Measurements from ENCODE around the gene DISC1. TPM values are rescaled to one million over a fixed set of nuclear protein-coding genes. Genes with fewer than 3 reads are reported as not detected.

The DISC1 gene
- total RNA-seq, 1 experiment from 2014 or later: 1.8 TPM

DNA sequence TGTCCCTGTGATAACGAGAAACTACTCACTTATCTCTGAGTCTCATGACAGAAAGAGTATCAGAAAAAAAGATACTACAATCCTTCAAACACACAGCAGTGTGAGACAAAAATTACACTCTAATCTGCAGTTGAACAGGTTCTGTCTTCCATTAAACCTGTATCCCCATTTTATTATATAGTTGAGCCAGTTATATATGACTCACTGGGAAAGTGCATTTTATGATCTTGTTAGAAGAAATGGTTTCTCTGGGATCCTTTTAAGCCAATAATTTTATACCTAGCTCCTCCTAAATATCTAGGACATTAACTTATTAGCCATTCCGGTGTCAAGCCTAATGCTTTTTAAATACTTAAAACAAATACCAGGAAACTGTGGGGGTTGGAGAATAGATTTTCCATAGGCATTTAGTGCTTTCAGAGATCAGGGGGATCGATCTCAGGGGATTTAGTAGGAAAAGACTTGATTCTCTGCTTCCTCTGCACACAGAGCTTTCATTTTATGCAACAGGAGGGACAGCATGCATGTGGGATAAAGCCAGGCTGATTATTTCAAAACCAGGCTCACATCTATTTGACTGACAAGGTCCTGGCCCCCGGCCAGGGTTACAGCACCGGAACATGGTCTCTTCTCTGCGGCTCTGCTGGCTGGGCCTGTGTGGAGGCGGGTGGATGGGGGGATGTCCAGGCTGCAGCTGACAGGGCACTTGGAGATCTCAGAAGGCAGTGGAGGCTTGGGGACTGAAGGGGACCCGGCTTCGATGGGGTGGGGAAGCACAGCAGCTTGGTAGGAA, 310.6 kb downstream of the DISC1 start:
- Histone ChIP-seq H3K4me3 (replicated peaks in 1 of 2; ENCODE audit: low read depth in 1 of 2, low read length in 2 of 2) (no peak overlapping the region), H3K9me2 (ENCODE audit: insufficient read depth) (no peaks in the 10 kb centered on the region), H3K27ac (ENCODE audit: low read depth, low read length) (no peak overlapping the region), H3K9ac (ENCODE audit: low read length) (no peak overlapping the region), H2AFZ (ENCODE audit: low read depth, low read length, poor library complexity, severe bottlenecking) (no peak overlapping the region), H3K4me1 (ENCODE audit: control insufficient read depth in 1 of 2, insufficient read depth in 2 of 2, low read length in 2 of 2) (no peaks in the 10 kb centered on the region), H3K79me2 (ENCODE audit: insufficient read depth, low read length) (no peaks in the 10 kb centered on the region), H3K36me3 (ENCODE audit: control insufficient read depth in 1 of 2, insufficient read depth in 2 of 2, low read length in 2 of 2) (no peaks in the 10 kb centered on the region), H3K4me2 (ENCODE audit: low read length) (no peak overlapping the region), H3K27me3 (ENCODE audit: insufficient read depth, low read length) (peaks cover 19% of the 10 kb centered on the region), H3K9me3 (ENCODE audit: control insufficient read depth in 1 of 2, insufficient read depth in 1 of 2, low read depth in 1 of 2, low read length in 2 of 2) (peaks cover 3% of the 10 kb centered on the region in 2 experiments; a peak in 1 of 4 replicates), H4K20me1 (ENCODE audit: insufficient read depth) (no peaks in the 10 kb centered on the region)
- ATAC-seq: no peak
- RAD21 ChIA-PET (ENCODE audit: low non-redundant PET in 1 of 2, low total read pairs in 2 of 2, uncharacterized antibody in 2 of 2, unreplicated experiment in 2 of 2): no interaction called here
- CTCF ChIA-PET: no interaction called here
- BruUV-seq (replicated peaks): no TSS peak
- no peak for DNase-seq (ENCODE audit: low read depth, low spot score)
- intact Hi-C loops (cut with micrococcal nuclease): no loop called here
- POLR2A ChIA-PET: no interaction called here
- TF ChIP-seq POLR2AphosphoS5 (IDR thresholded peaks at IDR 0.05; ENCODE audit: low read depth, low read length) (no peak), TCF7L2 (IDR thresholded peaks at IDR 0.05; ENCODE audit: borderline replicate concordance, extremely low read depth, insufficient read depth, insufficient read length) (no peak), EGR1 (IDR thresholded peaks at IDR 0.05; ENCODE audit: low read depth) (no peak), FOSL1 (IDR thresholded peaks at IDR 0.05; ENCODE audit: low read depth) (no peak), SP1 (IDR thresholded peaks at IDR 0.05; ENCODE audit: low read depth) (no peak), SRF (IDR thresholded peaks at IDR 0.05; ENCODE audit: low read depth) (no peak)
- TF ChIP-seq, protein P1, sequence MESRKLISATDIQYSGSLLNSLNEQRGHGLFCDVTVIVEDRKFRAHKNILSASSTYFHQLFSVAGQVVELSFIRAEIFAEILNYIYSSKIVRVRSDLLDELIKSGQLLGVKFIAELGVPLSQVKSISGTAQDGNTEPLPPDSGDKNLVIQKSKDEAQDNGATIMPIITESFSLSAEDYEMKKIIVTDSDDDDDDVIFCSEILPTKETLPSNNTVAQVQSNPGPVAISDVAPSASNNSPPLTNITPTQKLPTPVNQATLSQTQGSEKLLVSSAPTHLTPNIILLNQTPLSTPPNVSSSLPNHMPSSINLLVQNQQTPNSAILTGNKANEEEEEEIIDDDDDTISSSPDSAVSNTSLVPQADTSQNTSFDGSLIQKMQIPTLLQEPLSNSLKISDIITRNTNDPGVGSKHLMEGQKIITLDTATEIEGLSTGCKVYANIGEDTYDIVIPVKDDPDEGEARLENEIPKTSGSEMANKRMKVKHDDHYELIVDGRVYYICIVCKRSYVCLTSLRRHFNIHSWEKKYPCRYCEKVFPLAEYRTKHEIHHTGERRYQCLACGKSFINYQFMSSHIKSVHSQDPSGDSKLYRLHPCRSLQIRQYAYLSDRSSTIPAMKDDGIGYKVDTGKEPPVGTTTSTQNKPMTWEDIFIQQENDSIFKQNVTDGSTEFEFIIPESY (IDR thresholded peaks at IDR 0.05; ENCODE audit: extremely low read depth, insufficient replicate concordance, low read length): no peak

DNA sequence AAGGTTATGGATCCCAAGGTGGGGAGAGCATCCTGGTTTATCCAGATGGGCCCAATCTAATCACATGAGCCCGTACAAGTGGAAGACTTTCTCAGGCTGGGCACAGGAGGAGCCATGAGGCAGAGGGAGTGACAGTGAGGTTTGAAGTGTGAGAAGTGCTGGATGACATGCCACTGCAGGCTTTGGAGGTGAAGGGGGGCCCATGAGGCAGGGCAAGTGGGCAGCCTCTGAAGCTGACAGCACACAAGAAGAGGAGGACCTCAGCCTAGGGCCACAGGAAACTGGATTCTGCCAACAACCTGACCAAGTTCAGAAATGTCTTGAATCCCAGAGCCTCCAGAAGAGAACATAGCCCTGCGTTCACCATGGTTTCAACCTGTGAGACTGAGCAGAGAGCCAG, 311.6 kb downstream of the DISC1 start:
- Histone ChIP-seq H3K9me3 (ENCODE audit: control insufficient read depth in 1 of 2, insufficient read depth in 1 of 2, low read depth in 1 of 2, low read length in 2 of 2) (no peaks in the 10 kb centered on the region), H2AFZ (ENCODE audit: low read depth, low read length, poor library complexity, severe bottlenecking) (no peak overlapping the region), H3K27me3 (ENCODE audit: insufficient read depth, low read length) (peaks cover 19% of the 10 kb centered on the region), H3K4me1 (ENCODE audit: control insufficient read depth in 1 of 2, insufficient read depth in 2 of 2, low read length in 2 of 2) (no peaks in the 10 kb centered on the region), H3K4me2 (ENCODE audit: low read length) (no peak overlapping the region), H3K79me2 (ENCODE audit: insufficient read depth, low read length) (no peaks in the 10 kb centered on the region), H4K20me1 (ENCODE audit: insufficient read depth) (no peaks in the 10 kb centered on the region), H3K36me3 (ENCODE audit: control insufficient read depth in 1 of 2, insufficient read depth in 2 of 2, low read length in 2 of 2) (no peaks in the 10 kb centered on the region), H3K27ac (ENCODE audit: low read depth, low read length) (no peak overlapping the region), H3K4me3 (replicated peaks in 1 of 2; ENCODE audit: low read depth in 1 of 2, low read length in 2 of 2) (no peak overlapping the region), H3K9ac (ENCODE audit: low read length) (no peak overlapping the region), H3K9me2 (ENCODE audit: insufficient read depth) (no peaks in the 10 kb centered on the region)
- no peak for DNase-seq (ENCODE audit: low read depth, low spot score)
- POLR2A ChIA-PET: no interaction called here
- CTCF ChIA-PET: no interaction called here
- RAD21 ChIA-PET (ENCODE audit: low non-redundant PET in 1 of 2, low total read pairs in 2 of 2, uncharacterized antibody in 2 of 2, unreplicated experiment in 2 of 2): no interaction called here
- intact Hi-C loops (cut with micrococcal nuclease): no loop called here
- BruUV-seq (replicated peaks): no TSS peak
- ATAC-seq: no peak
- TF ChIP-seq REST (IDR thresholded peaks at IDR 0.05; ENCODE audit: low read depth) (no peak), EGR1 (IDR thresholded peaks at IDR 0.05; ENCODE audit: low read depth) (no peak), ATF3 (IDR thresholded peaks at IDR 0.05) (no peak), RAD21 (IDR thresholded peaks at IDR 0.05; ENCODE audit: low read depth) (no peak), ZFX (IDR thresholded peaks at IDR 0.05) (no peak), POLR2AphosphoS5 (IDR thresholded peaks at IDR 0.05; ENCODE audit: low read depth, low read length) (no peak), EZH2phosphoT487 (IDR thresholded peaks at IDR 0.05; ENCODE audit: borderline replicate concordance) (no peak), YY1 (IDR thresholded peaks at IDR 0.05; ENCODE audit: extremely low read depth, insufficient replicate concordance, low read depth, low read length) (no peak), ZNF274 (IDR thresholded peaks at IDR 0.05; ENCODE audit: low read depth, low read length) (no peak)
